A549 (cell line): Measurements from ENCODE around the gene FMO3.

Experiments used
- PHF8 ChIP-seq: fragments of 200-600 bp; sonication (generic); IDR thresholded peaks from 2 replicates; pipeline ENCODE4 v1.6.1; 2016; ENCODE audit warnings: low read depth, mild to moderate bottlenecking, antibody characterized with exemption, moderate library complexity, borderline replicate concordance
- POLR2A ChIP-seq: IDR thresholded peaks from 2 replicates; pipeline ENCODE4 v1.6.1; 2012; ENCODE audit warnings: mild to moderate bottlenecking, low read length
- REST ChIP-seq: fragments of 200-600 bp; sonication (generic); IDR thresholded peaks from 2 replicates; pipeline ENCODE4 v1.6.1; 2016; ENCODE audit warnings: antibody characterized with exemption, mild to moderate bottlenecking, moderate library complexity

GRCh38 chr1:171137580-171137979, 46.9 kb downstream of the FMO3 start:
- TF ChIP-seq REST (no peak), PHF8 (no peak), POLR2A (no peak)
